C4-2B (cell line): ENCODE data around the gene RNF213.

Experiments
- CTCF ChIP-seq: fragments of 450-650 bp; conservative IDR thresholded peaks from 2 replicates; pipeline ENCODE4 v1.5.1; 2017; ENCODE audit warnings: mild to moderate bottlenecking
- ZFX ChIP-seq: fragments of 450-650 bp; IDR thresholded peaks from 2 replicates; pipeline ENCODE4 v1.6.1; 2017

GRCh38 chr17:80380068-80380467, 119.4 kb downstream of the RNF213 start:
- no peak for TF ChIP-seq CTCF
- TF ChIP-seq ZFX = no peak
